DMS53 (cell line): ENCODE results near the gene CACNB1.

ENCODE experiments used
- DNase-seq: peaks from one replicate; lab custom pipeline; 2025; lab: John Stamatoyannopoulos, UW

Gene CACNB1

GRCh38 chr17:39225959-39226683, 28.7 kb upstream of the CACNB1 start:
- DNase-seq: peak; percentile 18

- DNase-seq: no peak
These were observed 28.0 kb upstream of the CACNB1 start, which contains the start of gene STAC2 for GRCh38 chr17:39225308-39225958. STAC2 (minus strand) TSS chr17:39225945; CDS start chr17:39225502, 443 bp downstream.

GRCh38 chr17:39224778-39225307, 27.4 kb upstream of the CACNB1 start:
- no peak for DNase-seq

GRCh38 chr17:39223907-39224777, 26.7 kb upstream of the CACNB1 start:
- DNase-seq: no peak

GRCh38 chr17:39222866-39223834, 25.7 kb upstream of the CACNB1 start:
- no peak for DNase-seq

GRCh38 chr17:39222151-39222550, 24.7 kb upstream of the CACNB1 start:
- no peak for DNase-seq

GRCh38 chr17:39221572-39221971, 24.1 kb upstream of the CACNB1 start:
- DNase-seq: no peak

- DNase-seq: no peak
These were observed 22.2 kb upstream of the CACNB1 start for GRCh38 chr17:39219647-39220154.

- no peak for DNase-seq
These were observed 21.4 kb upstream of the CACNB1 start for GRCh38 chr17:39218906-39219305.

- DNase-seq: peak; percentile 28
These were observed 20.4 kb upstream of the CACNB1 start for GRCh38 chr17:39217734-39218369.

GRCh38 chr17:39213852-39214251, 16.4 kb upstream of the CACNB1 start:
- DNase-seq: peak; percentile 53

GRCh38 chr17:39212841-39213480, 15.5 kb upstream of the CACNB1 start:
- DNase-seq: no peak

- DNase-seq: no peak
These were observed 14.8 kb upstream of the CACNB1 start for GRCh38 chr17:39212195-39212810.

GRCh38 chr17:39210093-39210434, 12.6 kb upstream of the CACNB1 start:
- DNase-seq: no peak

GRCh38 chr17:39209317-39210092, 12.0 kb upstream of the CACNB1 start:
- DNase-seq: peak; percentile 59

GRCh38 chr17:39208893-39209292, 11.4 kb upstream of the CACNB1 start:
- peak; percentile 70 for DNase-seq

GRCh38 chr17:39208136-39208535, 10.7 kb upstream of the CACNB1 start:
- DNase-seq: no peak

- peak; percentile 44 for DNase-seq
These were observed 7.7 kb upstream of the CACNB1 start for GRCh38 chr17:39205112-39205526.

GRCh38 chr17:39204245-39204644, 6.8 kb upstream of the CACNB1 start:
- no peak for DNase-seq
